Smooth muscle cell (in vitro differentiated cells): Measurements from ENCODE around the gene VPS33B. TPM values are rescaled to one million over a fixed set of nuclear protein-coding genes. Genes with fewer than 3 reads are reported as not detected.

Experiments used
- DNase-seq: peaks from one replicate; lab custom pipeline; 2025; ENCODE audit not compliant: unreplicated experiment; lab: John Stamatoyannopoulos, UW
- H2AFZ ChIP-seq: fragments of 200-600 bp; sonication (generic); 2 replicates; pipeline ENCODE4 v1.6.0; 2016; ENCODE audit warnings: antibody characterized with exemption, low read depth, mild to moderate bottlenecking
- H3F3A ChIP-seq: fragments of 200-600 bp; sonication (generic); 2 replicates; pipeline ENCODE4 v1.6.0; 2017; ENCODE audit warnings: antibody characterized with exemption, low read depth
- H3K27ac ChIP-seq: fragments of 200-600 bp; sonication (generic); 2 replicates; pipeline ENCODE4 v1.5.1; 2016; ENCODE audit warnings: low read depth, mild to moderate bottlenecking
- H3K27me3 ChIP-seq: fragments of 200-600 bp; sonication (generic); 2 replicates; pipeline ENCODE4 v1.6.1; 2016; ENCODE audit warnings: low read depth, mild to moderate bottlenecking
- H3K36me3 ChIP-seq: fragments of 200-600 bp; sonication (generic); 2 replicates; pipeline ENCODE4 v1.5.1; 2016; ENCODE audit warnings: low read depth
- H3K4me1 ChIP-seq: fragments of 200-600 bp; sonication (generic); 2 replicates; pipeline ENCODE4 v1.5.1; 2016; ENCODE audit warnings: low read depth
- H3K4me2 ChIP-seq: fragments of 200-600 bp; sonication (generic); 2 replicates; pipeline ENCODE4 v1.6.0; 2016; ENCODE audit warnings: mild to moderate bottlenecking
- H3K4me3 ChIP-seq: fragments of 200-600 bp; sonication (generic); 2 replicates; pipeline ENCODE4 v1.5.1; 2016; ENCODE audit warnings: mild to moderate bottlenecking
- H3K79me2 ChIP-seq: fragments of 200-600 bp; sonication (generic); 2 replicates; pipeline ENCODE4 v1.6.0; 2016; ENCODE audit warnings: low read depth, mild to moderate bottlenecking
- H3K9ac ChIP-seq: fragments of 200-600 bp; sonication (generic); 2 replicates; pipeline ENCODE4 v1.6.0; 2016; ENCODE audit warnings: low read depth
- H3K9me3 ChIP-seq: fragments of 200-600 bp; sonication (generic); replicated peaks from 2 replicates; pipeline ENCODE4 v1.5.1; 2016; ENCODE audit warnings: low read depth
- H4K20me1 ChIP-seq: fragments of 200-600 bp; sonication (generic); 2 replicates; pipeline ENCODE4 v1.6.0; 2016; ENCODE audit warnings: low read depth
- WGBS: methylation state at CpG from one replicate; pipeline ENCODE4 v1.1.7; 2016; ENCODE audit warnings: low lambda C conversion rate; 5-methylcytosine and 5-hydroxymethylcytosine counted together
- polyA plus RNA-seq: library from polyadenylated mRNA; unstranded; fragments of >200 nt; fragmentation: Nextera tagmentation; extraction: Ambion mirVana; gene quantifications from 2 replicates; pipeline ENCODE4 v1.2.1, GENCODE V29; 2016
- total RNA-seq: library from RNA; depleted of rRNA; stranded (reverse); fragments of >200 nt; gene quantifications from 2 replicates; pipeline ENCODE4 v1.2.3, GENCODE V29; 2014
- TF ChIP-seq, protein P1 (sequence below): fragments of 200-600 bp; sonication (generic); IDR thresholded peaks from 2 replicates; pipeline ENCODE4 v1.5.1; 2017; ENCODE audit warnings: borderline replicate concordance, mild to moderate bottlenecking, antibody characterized with exemption; ENCODE audit not compliant: insufficient read depth, poor library complexity, severe bottlenecking

Gene VPS33B
- total and polyA plus RNA-seq, 2 experiments from 2014 or later: 9.4 to 12.4 TPM

DNA sequence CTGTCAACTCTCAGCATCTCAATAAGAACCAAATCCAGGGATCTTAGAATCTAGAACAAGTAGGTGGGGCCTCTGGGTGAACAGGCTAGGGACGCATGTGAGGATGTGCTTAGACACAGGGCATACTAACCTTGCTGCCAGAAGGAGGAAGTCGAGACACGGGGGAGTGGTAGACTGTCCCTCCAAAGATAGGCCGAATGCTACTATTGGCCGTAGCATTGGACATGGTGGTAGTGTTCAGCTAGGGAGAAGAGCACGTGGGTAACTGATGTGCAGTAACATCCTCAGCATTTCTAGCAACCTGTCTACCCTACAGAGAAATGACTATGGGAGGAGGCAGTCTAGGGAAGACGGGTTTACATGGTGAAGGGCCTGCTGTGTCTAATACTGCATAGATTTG, 52.1 kb downstream of the VPS33B start:
- no peaks in the 10 kb centered on the region for H3K9me3 ChIP-seq
- H3K27ac ChIP-seq: no peak overlapping the region
- no peak overlapping the region for H3K4me3 ChIP-seq
- no peaks in the 10 kb centered on the region for H3K79me2 ChIP-seq
- 96% methylated on average over 7 of the region's 7 CpGs for WGBS
- TF ChIP-seq, protein P1, sequence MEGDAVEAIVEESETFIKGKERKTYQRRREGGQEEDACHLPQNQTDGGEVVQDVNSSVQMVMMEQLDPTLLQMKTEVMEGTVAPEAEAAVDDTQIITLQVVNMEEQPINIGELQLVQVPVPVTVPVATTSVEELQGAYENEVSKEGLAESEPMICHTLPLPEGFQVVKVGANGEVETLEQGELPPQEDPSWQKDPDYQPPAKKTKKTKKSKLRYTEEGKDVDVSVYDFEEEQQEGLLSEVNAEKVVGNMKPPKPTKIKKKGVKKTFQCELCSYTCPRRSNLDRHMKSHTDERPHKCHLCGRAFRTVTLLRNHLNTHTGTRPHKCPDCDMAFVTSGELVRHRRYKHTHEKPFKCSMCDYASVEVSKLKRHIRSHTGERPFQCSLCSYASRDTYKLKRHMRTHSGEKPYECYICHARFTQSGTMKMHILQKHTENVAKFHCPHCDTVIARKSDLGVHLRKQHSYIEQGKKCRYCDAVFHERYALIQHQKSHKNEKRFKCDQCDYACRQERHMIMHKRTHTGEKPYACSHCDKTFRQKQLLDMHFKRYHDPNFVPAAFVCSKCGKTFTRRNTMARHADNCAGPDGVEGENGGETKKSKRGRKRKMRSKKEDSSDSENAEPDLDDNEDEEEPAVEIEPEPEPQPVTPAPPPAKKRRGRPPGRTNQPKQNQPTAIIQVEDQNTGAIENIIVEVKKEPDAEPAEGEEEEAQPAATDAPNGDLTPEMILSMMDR: no peak
- H3F3A ChIP-seq: no peaks in the 10 kb centered on the region
- no peak for DNase-seq
- no peaks in the 10 kb centered on the region for H3K36me3 ChIP-seq
- H2AFZ ChIP-seq: no peak overlapping the region
- no peaks in the 10 kb centered on the region for H4K20me1 ChIP-seq
- no peaks in the 10 kb centered on the region for H3K4me1 ChIP-seq
- no peaks in the 10 kb centered on the region for H3K27me3 ChIP-seq
- no peak overlapping the region for H3K4me2 ChIP-seq
- no peak overlapping the region for H3K9ac ChIP-seq

DNA sequence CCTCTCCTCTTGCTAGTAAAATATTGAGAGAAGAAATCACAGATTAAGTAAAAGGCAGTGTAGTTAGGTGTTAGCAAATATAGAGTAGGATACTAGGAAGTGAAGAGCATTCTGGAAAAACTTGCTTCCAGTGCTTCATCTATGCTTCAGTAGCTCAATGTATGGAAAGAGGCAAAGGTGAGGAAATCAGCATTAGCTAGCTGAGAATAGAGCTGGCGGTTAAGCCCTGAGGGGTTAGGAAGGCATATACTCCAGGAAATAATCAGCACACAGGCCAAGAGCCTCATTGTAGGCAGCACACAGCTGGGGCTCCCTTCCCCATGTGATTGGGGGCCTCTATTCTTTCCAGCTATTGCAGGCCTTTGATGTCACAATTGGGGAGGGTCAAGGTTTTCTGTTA, 54.0 kb downstream of the VPS33B start:
- TF ChIP-seq, protein P1: no peak
- Histone ChIP-seq H3K27ac (no peak overlapping the region), H3K9ac (no peak overlapping the region), H3K4me3 (no peak overlapping the region), H3K79me2 (no peaks in the 10 kb centered on the region), H3K36me3 (no peaks in the 10 kb centered on the region), H3K4me2 (no peak overlapping the region), H4K20me1 (no peaks in the 10 kb centered on the region), H3K9me3 (no peaks in the 10 kb centered on the region), H2AFZ (no peak overlapping the region), H3F3A (no peaks in the 10 kb centered on the region), H3K27me3 (no peaks in the 10 kb centered on the region), H3K4me1 (no peaks in the 10 kb centered on the region)
- 93% methylated on average over 1 of the region's 1 CpG for WGBS
- DNase-seq: no peak

DNA sequence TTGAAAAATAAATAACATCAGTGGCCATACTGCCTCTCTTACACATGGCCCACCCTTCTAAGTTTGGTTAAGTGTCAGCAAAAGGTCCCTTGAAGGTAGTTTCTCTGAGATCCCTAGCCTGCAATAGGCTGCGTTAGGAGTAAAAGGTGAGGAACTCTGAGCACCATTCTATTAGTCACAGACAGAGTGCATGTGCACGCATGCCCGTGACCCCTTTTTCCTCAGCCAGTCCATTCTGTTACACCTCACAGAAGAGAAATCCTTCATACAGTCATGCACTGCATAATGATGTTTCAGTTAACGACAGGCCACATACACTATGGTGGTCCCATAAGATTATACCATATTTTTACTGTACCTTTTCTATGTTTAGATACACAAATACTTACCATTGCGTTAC, 55.2 kb downstream of the VPS33B start:
- H3F3A ChIP-seq: no peaks in the 10 kb centered on the region
- no peak overlapping the region for H3K27ac ChIP-seq
- H3K36me3 ChIP-seq: no peaks in the 10 kb centered on the region
- no peaks in the 10 kb centered on the region for H3K27me3 ChIP-seq
- 85% methylated on average over 5 of the region's 5 CpGs for WGBS
- no peaks in the 10 kb centered on the region for H3K9me3 ChIP-seq
- TF ChIP-seq, protein P1: no peak
- no peak overlapping the region for H2AFZ ChIP-seq
- DNase-seq: no peak
- H4K20me1 ChIP-seq: no peaks in the 10 kb centered on the region
- H3K4me3 ChIP-seq: no peak overlapping the region
- H3K4me1 ChIP-seq: no peaks in the 10 kb centered on the region
- no peak overlapping the region for H3K9ac ChIP-seq
- no peak overlapping the region for H3K4me2 ChIP-seq
- no peaks in the 10 kb centered on the region for H3K79me2 ChIP-seq

DNA sequence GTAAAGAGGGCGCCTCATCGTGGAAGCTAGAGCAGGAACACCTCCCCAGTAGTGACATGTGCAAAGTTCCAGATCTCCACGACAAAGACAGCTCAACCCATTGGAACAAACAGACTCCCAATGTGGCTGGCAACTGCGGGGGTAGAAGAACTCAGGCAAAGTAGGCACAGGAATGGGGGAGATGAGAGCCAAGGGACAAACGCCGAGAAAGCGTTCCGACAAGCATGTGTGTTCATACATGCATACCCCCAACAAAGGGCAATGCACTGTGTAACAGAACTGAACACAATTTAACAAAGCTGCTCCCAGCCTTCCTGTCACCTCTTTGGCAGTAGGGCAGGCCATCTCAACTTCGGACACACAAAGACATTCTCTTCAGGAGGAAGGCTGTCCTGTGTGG, 56.1 kb downstream of the VPS33B start:
- Histone ChIP-seq H2AFZ (no peak overlapping the region), H3K4me3 (no peak overlapping the region), H3K36me3 (no peaks in the 10 kb centered on the region), H3F3A (no peaks in the 10 kb centered on the region), H3K9me3 (no peaks in the 10 kb centered on the region), H3K9ac (no peak overlapping the region), H3K4me2 (no peak overlapping the region), H3K79me2 (no peaks in the 10 kb centered on the region), H4K20me1 (no peaks in the 10 kb centered on the region), H3K4me1 (no peaks in the 10 kb centered on the region), H3K27ac (no peak overlapping the region), H3K27me3 (no peaks in the 10 kb centered on the region)
- WGBS: 91% methylated on average over 9 of the region's 9 CpGs
- TF ChIP-seq, protein P1: no peak
- DNase-seq: no peak
